Measurements from ENCODE around the gene SPHK2. TPM values are rescaled to one million over a fixed set of nuclear protein-coding genes. Genes with fewer than 3 reads are reported as not detected.

SPHK2 gene
- total RNA-seq, 1 donor from 2014 or later, result 137 TPM

DNA sequence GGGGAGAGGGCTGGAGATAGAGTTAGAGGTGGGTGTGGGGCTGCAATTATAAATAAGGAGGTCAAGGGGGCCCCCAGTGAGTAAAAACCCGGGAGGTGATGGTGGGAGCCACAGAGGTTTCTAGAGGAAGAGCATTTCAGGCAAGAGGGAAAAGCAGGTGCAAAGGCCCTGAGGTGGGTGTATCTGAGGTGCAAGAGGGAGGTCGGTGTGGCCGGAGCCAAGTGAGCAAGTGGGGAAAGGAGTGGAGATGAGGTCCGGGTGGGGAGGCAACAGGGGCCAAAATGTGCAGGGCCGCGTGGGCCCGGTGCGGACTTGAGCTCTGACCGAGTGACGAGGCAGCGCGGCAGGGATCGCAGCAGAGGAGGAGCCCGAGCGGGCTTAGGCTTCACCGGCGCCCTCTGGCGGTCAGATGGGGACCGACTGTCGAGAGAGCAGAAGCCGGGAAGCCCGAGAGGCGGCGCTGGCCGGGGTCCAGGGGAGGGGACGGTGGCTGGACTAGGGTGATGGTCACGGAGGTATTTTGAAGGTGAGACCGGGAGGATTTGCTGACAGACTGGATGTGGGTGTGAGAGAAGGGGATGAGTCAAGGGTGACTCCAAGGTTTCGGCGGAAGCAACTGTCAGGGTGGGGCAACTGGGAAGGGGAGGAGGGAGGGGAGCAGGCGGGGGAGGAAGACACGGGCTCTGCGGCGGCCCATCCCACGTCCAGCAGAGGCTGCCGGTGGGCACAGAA is 30.5 kb upstream of the SPHK2 start:
- peak overlapping the region; percentile 85 for H3K27ac Mint-ChIP-seq
- no peaks in the 10 kb centered on the region for H3K36me3 Mint-ChIP-seq (ENCODE audit: insufficient read depth)

DNA sequence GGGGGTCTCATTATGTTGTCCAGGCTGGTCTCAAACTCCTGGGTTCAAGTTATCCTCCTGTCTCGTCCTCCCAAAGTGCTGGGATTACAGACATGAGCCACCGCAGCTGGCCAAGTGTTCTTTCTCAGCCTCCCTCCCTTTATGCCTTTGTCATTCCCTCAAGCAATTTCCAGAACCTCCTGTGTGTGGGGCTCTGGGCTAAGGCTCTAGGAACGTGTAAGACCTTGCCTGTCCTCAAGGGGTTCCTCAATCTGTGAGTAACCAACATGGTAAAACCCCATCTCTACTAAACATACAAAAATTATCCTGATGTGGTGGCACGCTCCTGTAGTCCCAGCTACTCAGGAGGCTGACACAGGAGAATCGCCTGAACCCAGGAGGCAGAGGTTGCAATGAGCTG is 28.3 kb upstream of the SPHK2 start:
- Mint-ChIP-seq H3K9me3 (ENCODE audit: low read depth) (no peaks in the 10 kb centered on the region), H3K27me3 (peaks cover 31% of the 10 kb centered on the region), H3K36me3 (ENCODE audit: insufficient read depth) (no peaks in the 10 kb centered on the region), H3K4me1 (ENCODE audit: low read depth) (peaks cover 1% of the 10 kb centered on the region), H3K4me3 (ENCODE audit: low read depth) (no peak overlapping the region), H3K27ac (no peak overlapping the region)
- TF ChIP-seq, protein P1, sequence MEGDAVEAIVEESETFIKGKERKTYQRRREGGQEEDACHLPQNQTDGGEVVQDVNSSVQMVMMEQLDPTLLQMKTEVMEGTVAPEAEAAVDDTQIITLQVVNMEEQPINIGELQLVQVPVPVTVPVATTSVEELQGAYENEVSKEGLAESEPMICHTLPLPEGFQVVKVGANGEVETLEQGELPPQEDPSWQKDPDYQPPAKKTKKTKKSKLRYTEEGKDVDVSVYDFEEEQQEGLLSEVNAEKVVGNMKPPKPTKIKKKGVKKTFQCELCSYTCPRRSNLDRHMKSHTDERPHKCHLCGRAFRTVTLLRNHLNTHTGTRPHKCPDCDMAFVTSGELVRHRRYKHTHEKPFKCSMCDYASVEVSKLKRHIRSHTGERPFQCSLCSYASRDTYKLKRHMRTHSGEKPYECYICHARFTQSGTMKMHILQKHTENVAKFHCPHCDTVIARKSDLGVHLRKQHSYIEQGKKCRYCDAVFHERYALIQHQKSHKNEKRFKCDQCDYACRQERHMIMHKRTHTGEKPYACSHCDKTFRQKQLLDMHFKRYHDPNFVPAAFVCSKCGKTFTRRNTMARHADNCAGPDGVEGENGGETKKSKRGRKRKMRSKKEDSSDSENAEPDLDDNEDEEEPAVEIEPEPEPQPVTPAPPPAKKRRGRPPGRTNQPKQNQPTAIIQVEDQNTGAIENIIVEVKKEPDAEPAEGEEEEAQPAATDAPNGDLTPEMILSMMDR (IDR thresholded peaks at IDR 0.05; ENCODE audit: unreplicated experiment), result no peak
- no peak for DNase-seq (ENCODE audit: low spot score, unreplicated experiment)

More for the DNA sequence above, 30.5 kb upstream of the SPHK2 start:
- Mint-ChIP-seq H3K27me3 (peaks cover 38% of the 10 kb centered on the region), H3K4me1 (ENCODE audit: low read depth) (peaks cover 3% of the 10 kb centered on the region), H3K9me3 (ENCODE audit: low read depth) (peaks cover 3% of the 10 kb centered on the region), H3K4me3 (ENCODE audit: low read depth) (peak overlapping the region; percentile 64)
- DNase-seq (ENCODE audit: low spot score, unreplicated experiment), result peak; percentile 89
- TF ChIP-seq, protein P1 (IDR thresholded peaks at IDR 0.05; ENCODE audit: unreplicated experiment), result peak; percentile 92

DNA sequence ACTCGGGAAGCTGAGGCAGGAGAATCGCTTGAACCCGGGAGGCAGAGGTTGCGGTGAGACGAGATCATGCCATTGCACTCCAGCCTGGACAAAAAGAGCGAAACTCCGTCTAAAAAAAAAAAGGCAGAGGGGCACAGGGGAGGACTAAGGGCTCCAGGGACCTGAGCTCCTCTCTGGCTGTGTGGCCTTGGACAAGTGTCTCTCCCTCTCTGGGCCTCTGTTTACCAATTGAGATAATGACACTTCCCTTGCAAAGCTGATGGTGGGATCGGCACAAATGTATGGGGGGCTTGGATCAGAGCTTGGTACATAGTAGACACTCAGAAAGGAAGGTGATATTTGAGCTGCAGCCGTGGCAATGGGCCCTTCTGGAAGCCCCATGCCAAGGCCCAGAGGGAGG is 24.1 kb upstream of the SPHK2 start:
- Mint-ChIP-seq H3K4me3 (ENCODE audit: low read depth) (no peak overlapping the region), H3K9me3 (ENCODE audit: low read depth) (no peaks in the 10 kb centered on the region), H3K27ac (no peak overlapping the region), H3K27me3 (peaks cover 12% of the 10 kb centered on the region), H3K4me1 (ENCODE audit: low read depth) (no peaks in the 10 kb centered on the region), H3K36me3 (ENCODE audit: insufficient read depth) (no peaks in the 10 kb centered on the region)
- DNase-seq (ENCODE audit: low spot score, unreplicated experiment), result no peak
- TF ChIP-seq, protein P1 (IDR thresholded peaks at IDR 0.05; ENCODE audit: unreplicated experiment), result no peak

DNA sequence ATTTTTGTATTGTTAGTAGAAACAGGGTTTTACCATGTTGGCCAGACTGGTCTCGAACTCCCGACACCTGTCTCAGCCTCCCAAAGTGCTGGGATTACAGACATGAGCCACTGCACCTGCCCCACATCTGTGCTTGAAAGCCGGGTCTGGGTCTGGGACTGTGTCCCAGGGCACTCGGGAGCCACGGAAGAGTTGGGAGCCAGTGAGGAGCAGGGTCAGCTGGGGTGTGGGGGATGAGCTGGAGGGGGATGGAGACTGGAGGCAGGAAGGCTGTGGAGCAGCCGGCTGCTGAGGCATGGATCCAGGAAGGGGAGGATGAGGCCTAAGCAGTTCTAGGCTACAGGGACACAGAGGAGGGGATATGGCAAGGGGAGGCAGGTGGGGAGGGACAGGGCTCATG is 23.5 kb upstream of the SPHK2 start:
- H3K27ac Mint-ChIP-seq, result no peak overlapping the region
- H3K27me3 Mint-ChIP-seq, result peaks cover 11% of the 10 kb centered on the region
- no peaks in the 10 kb centered on the region for H3K9me3 Mint-ChIP-seq (ENCODE audit: low read depth)
- no peak overlapping the region for H3K4me3 Mint-ChIP-seq (ENCODE audit: low read depth)
- TF ChIP-seq, protein P1 (IDR thresholded peaks at IDR 0.05; ENCODE audit: unreplicated experiment), result no peak
- H3K36me3 Mint-ChIP-seq (ENCODE audit: insufficient read depth), result no peaks in the 10 kb centered on the region
- no peaks in the 10 kb centered on the region for H3K4me1 Mint-ChIP-seq (ENCODE audit: low read depth)
- DNase-seq (ENCODE audit: low spot score, unreplicated experiment), result no peak

DNA sequence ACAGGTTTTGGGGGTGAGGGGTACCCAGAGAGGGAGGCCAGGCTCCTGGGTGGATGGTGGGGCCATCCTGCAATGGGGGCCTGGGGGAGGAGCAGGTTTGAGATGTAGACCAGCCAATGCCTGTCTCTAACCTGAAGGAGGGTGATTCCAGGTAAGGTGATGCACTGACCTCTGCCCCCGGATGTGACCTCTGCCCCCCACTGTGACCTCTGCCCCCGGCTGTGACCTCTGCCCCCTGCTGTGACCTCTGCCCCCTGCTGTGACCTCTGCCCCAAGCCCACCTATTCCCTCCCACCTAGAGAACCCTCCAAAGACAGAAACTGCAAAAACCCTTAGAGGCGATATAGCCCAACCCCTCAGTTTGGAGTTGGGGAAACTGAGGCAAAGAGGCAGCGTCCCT is 23.1 kb upstream of the SPHK2 start:
- Mint-ChIP-seq H3K9me3 (ENCODE audit: low read depth) (no peaks in the 10 kb centered on the region), H3K4me3 (ENCODE audit: low read depth) (no peak overlapping the region), H3K4me1 (ENCODE audit: low read depth) (no peaks in the 10 kb centered on the region), H3K27me3 (peaks cover 7% of the 10 kb centered on the region), H3K36me3 (ENCODE audit: insufficient read depth) (no peaks in the 10 kb centered on the region), H3K27ac (no peak overlapping the region)
- TF ChIP-seq, protein P1 (IDR thresholded peaks at IDR 0.05; ENCODE audit: unreplicated experiment), result no peak
- DNase-seq (ENCODE audit: low spot score, unreplicated experiment), result no peak
